BLaER1 (cell line): ENCODE data around the gene CDH4.

Experiments used
- H3K27ac ChIP-seq: shearing (Covaris generic); formaldehyde crosslinking; 2 replicates; pipeline ENCODE4 v1.8.1; 2022
- H3K27me3 ChIP-seq: shearing (Covaris generic); formaldehyde crosslinking; 2 replicates; pipeline ENCODE4 v1.8.1; 2022
- H3K36me3 ChIP-seq: shearing (Covaris generic); formaldehyde crosslinking; 2 replicates; pipeline ENCODE4 v1.8.1; 2022
- H3K4me1 ChIP-seq: shearing (Covaris generic); formaldehyde crosslinking; 2 replicates; pipeline ENCODE4 v1.8.1; 2022
- H3K4me2 ChIP-seq: shearing (Covaris generic); formaldehyde crosslinking; 2 replicates; pipeline ENCODE4 v1.8.1; 2022
- H3K4me3 ChIP-seq: shearing (Covaris generic); formaldehyde crosslinking; 2 replicates; pipeline ENCODE4 v1.8.1; 2022
- H3K9ac ChIP-seq: shearing (Covaris generic); formaldehyde crosslinking; 2 replicates; pipeline ENCODE4 v1.8.1; 2022
- H3K9me3 ChIP-seq: shearing (Covaris generic); formaldehyde crosslinking; 2 replicates; pipeline ENCODE4 v1.8.1; 2022
- H4K20me1 ChIP-seq: shearing (Covaris generic); formaldehyde crosslinking; 2 replicates; pipeline ENCODE4 v1.8.1; 2022
- Cebpa-rat ChIP-seq: shearing (Covaris generic); IDR thresholded peaks from 2 replicates; pipeline ENCODE4 v1.8.1; 2022

CDH4 gene

DNA sequence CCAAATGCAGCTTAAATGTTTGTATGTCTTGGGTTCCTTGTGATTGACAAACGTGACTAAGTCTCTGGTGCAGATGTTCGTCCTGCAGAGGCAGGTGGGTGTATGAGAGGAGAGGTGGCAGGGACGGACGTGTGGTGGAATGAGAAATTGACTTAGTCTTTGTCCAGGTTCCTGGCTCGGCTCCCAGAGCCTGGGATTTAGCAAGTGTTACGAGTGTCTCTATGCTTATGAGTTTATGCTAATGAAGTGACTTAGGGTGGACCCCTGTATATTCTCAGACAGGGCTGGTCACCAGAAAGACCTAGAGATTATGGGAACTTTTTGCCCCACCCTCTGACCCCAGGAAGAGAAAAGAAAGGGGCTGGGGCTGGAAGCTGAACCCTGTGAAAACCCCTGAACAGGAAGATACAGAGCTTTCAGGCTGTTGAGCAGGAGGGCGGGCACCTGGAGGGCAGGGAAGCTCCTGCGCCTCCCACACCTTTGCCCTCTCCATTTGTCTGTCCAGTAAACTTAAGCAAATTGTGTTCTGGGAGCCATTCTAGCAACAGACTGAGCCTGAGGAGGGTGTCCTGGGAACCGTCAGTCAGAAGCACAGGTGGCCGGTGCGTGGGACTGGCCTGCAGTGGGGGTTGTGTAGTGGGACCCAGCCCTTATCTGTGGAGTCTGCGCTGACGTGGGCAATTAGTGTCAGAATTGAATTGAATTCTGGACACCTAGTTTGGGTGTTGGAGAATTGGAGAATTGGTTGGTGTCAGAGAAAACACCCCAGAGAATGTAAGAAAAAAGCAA lies 362.1 kb downstream of the CDH4 start:
- Histone ChIP-seq H3K9me3 (peaks cover 28% of the 10 kb centered on the region), H3K9ac (no peak overlapping the region), H3K4me2 (no peak overlapping the region), H3K4me1 (peaks cover 16% of the 10 kb centered on the region), H3K27ac (no peak overlapping the region), H3K27me3 (no peaks in the 10 kb centered on the region), H3K36me3 (no peaks in the 10 kb centered on the region), H3K4me3 (no peak overlapping the region), H4K20me1 (no peaks in the 10 kb centered on the region)
- TF ChIP-seq Cebpa-rat: no peak

DNA sequence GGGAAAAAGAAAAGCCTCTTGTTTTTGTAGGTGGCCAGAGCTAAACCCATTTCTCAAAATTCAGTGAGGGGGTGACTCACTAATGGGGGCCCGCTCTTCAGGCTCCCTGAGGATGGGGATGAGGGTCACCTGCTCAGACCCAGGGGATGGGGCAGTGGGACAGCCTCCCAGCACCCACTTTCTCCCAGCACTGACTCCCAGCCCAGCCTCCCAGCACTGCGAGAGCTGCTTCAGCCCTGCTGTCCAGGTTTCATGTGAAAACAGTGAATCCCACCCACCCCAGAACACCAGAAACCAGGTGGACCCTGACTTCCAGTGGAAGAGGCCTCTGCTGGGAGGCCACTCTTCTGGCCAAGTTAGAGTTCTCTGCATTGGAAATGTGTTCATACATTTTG lies 362.6 kb downstream of the CDH4 start:
- TF ChIP-seq Cebpa-rat: no peak
- Histone ChIP-seq H3K9me3 (peaks cover 28% of the 10 kb centered on the region), H3K9ac (no peak overlapping the region), H3K27ac (no peak overlapping the region), H3K4me3 (no peak overlapping the region), H4K20me1 (no peaks in the 10 kb centered on the region), H3K36me3 (no peaks in the 10 kb centered on the region), H3K27me3 (no peaks in the 10 kb centered on the region), H3K4me1 (peaks cover 16% of the 10 kb centered on the region), H3K4me2 (no peak overlapping the region)

DNA sequence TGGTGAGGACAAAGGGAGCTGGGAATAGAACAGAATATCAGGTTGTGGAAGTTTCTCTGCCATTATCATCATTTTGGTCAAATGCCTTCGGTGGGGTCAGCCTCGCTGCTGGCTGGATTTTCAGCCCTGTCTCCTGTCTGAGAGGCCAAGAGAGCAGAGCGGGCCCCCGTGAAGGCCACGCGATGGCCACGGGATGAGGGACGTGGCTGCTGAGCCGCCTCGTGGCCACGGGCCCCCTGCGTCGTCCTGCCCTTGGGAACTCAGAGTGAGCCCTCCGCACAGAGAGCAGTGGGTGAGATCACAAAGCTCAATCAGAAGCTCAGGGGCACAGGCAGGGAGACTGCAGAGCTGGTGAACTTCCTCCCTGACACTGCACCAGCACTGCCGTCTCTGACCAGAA lies 363.7 kb downstream of the CDH4 start:
- Histone ChIP-seq H3K4me3 (no peak overlapping the region), H3K4me1 (peaks cover 16% of the 10 kb centered on the region), H3K27me3 (no peaks in the 10 kb centered on the region), H3K36me3 (no peaks in the 10 kb centered on the region), H3K4me2 (peak overlapping the region; percentile 67), H4K20me1 (no peaks in the 10 kb centered on the region), H3K27ac (0 out of 2 replicates have a peak overlapping the region, but pooled peaks have one; percentile 18), H3K9me3 (peaks cover 28% of the 10 kb centered on the region), H3K9ac (no peak overlapping the region)
- no peak for TF ChIP-seq Cebpa-rat

DNA sequence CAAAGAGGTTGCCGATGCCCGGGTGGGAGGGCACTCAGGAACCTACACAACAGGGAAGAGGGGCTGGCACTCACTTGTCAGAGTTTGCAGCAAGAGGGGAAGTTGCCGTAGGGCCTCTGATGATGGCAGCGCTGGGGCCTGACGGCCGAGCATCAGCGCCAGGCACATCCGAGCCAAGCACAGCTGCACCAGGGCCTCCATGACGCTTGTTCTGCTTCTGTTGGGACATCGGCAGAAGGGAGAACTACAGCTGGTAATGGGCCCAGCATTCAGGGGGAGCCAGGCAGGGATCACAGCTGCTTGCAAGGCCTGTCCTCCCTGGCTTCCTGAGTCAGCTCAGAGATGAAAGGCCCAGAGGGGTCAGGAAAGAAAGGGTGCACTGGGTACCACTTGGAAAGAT lies 367.7 kb downstream of the CDH4 start:
- Histone ChIP-seq H3K4me2 (no peak overlapping the region), H3K27ac (no peak overlapping the region), H3K9ac (no peak overlapping the region), H3K27me3 (no peaks in the 10 kb centered on the region), H3K9me3 (peaks cover 20% of the 10 kb centered on the region), H3K4me3 (no peak overlapping the region), H3K4me1 (peaks cover 44% of the 10 kb centered on the region), H3K36me3 (no peaks in the 10 kb centered on the region), H4K20me1 (no peaks in the 10 kb centered on the region)
- TF ChIP-seq Cebpa-rat: no peak

DNA sequence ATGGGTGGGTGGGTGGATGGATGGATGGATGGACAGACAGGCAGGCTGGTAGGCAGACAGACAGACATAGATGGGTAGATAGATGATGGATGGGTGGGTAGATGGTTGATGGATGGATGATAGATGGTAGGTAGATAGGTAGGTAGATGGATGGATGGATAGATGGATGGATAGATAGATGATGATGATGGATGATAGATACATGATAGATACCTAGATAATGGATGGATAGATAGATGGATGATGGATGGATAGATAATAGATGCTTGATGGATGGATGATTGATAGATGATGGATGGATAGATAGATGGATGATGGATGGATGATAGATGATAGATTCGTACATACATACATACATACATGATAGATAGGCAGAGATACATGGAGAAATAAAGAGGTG lies 368.1 kb downstream of the CDH4 start:
- TF ChIP-seq Cebpa-rat: no peak
- no peaks in the 10 kb centered on the region for H3K27me3 ChIP-seq
- H3K4me1 ChIP-seq: peaks cover 47% of the 10 kb centered on the region
- H3K4me3 ChIP-seq: no peak overlapping the region
- H3K9ac ChIP-seq: no peak overlapping the region
- H4K20me1 ChIP-seq: no peaks in the 10 kb centered on the region
- H3K4me2 ChIP-seq: no peak overlapping the region
- no peak overlapping the region for H3K27ac ChIP-seq
- peaks cover 20% of the 10 kb centered on the region for H3K9me3 ChIP-seq
- H3K36me3 ChIP-seq: no peaks in the 10 kb centered on the region

DNA sequence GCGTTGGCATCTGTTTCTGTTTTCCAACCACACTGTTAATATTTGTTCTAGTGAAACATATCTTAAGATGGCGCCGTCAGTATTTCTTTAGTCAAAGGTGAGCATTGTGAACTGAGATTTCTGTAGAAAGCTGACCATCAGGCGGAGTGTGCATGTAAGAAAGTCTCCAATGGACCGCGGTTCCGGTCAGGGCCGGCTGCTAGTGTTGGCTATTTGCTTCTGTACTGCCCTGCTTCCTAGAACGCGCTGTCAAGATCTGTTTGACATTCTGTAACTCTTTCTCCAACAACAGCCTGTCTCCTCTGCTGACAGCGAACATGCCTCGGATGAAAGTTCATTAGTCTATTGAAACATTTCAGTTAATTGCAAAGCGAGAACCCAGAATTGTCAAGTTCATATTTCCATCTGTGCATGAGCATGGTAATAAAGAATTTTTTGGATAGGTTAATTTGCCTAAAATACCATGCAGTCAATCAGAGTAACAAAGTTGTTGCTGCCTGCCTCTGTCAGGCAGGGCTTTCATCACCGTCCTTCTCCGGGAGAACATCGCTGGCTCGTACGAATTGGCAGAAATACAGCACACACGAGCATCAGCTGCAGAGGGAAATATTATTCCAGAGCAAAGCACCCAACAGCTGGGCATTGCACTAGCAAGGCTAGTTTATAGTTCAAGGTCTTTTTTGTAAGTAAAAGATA lies 369.1 kb downstream of the CDH4 start:
- Histone ChIP-seq H3K9ac (no peak overlapping the region), H3K4me1 (peaks cover 36% of the 10 kb centered on the region), H3K27me3 (no peaks in the 10 kb centered on the region), H3K9me3 (peaks cover 20% of the 10 kb centered on the region), H3K27ac (no peak overlapping the region), H3K4me3 (no peak overlapping the region), H3K4me2 (no peak overlapping the region), H3K36me3 (no peaks in the 10 kb centered on the region), H4K20me1 (0 out of 2 replicates have a peak, but pooled peaks cover 4% of the 10 kb centered on the region)
- TF ChIP-seq Cebpa-rat: no peak

DNA sequence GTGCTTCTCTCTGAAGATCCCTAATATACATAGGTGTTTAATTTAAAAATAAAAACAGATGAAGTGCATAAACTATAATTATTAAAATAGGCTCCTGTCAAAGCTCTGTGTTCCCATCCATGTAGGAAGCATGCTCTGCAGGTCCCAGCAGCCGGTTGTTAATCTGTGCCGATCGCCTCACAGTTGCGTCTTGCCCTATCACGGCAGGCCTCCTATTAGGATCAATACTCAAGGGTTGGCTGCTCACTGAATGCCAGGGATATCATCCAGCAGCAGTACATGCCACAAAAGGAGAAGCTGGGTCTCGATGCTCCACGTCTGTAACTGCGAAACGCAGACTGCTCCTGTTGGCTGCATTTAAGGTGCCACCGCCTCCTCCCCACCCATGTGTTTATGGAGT lies 369.8 kb downstream of the CDH4 start:
- H3K4me2 ChIP-seq: peak overlapping the region; percentile 76; the same call in 1 of the 2 replicates
- no peak for TF ChIP-seq Cebpa-rat
- H3K27me3 ChIP-seq: no peaks in the 10 kb centered on the region
- H3K9me3 ChIP-seq: peaks cover 20% of the 10 kb centered on the region
- 0 out of 2 replicates have a peak, but pooled peaks cover 6% of the 10 kb centered on the region for H4K20me1 ChIP-seq
- H3K27ac ChIP-seq: no peak overlapping the region
- H3K4me1 ChIP-seq: peaks cover 31% of the 10 kb centered on the region
- no peak overlapping the region for H3K4me3 ChIP-seq
- no peak overlapping the region for H3K9ac ChIP-seq
- no peaks in the 10 kb centered on the region for H3K36me3 ChIP-seq

DNA sequence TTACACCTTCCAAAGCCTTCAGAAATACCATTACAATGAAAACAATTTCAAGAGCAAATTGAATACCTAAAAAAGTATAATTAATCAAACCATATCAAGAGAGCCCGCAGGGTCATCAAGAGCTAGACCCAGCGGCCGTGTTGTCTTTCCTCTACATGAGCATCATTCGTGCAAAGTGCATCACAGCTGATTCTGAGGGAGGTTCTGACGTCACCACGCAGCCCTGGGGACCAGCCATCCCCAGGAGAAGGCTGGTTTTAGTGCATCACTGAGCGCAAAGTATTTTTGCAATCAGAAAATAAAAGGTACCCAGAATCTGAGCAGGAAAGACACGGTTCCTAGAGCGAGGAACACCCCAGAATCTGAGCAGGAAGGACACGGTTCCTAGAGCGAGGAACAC lies 371.4 kb downstream of the CDH4 start:
- H3K27ac ChIP-seq: no peak overlapping the region
- no peak for TF ChIP-seq Cebpa-rat
- H4K20me1 ChIP-seq: 0 out of 2 replicates have a peak, but pooled peaks cover 6% of the 10 kb centered on the region
- no peak overlapping the region for H3K9ac ChIP-seq
- H3K4me2 ChIP-seq: peak overlapping the region; percentile 76
- H3K4me1 ChIP-seq: peaks cover 45% of the 10 kb centered on the region
- H3K36me3 ChIP-seq: no peaks in the 10 kb centered on the region
- no peak overlapping the region for H3K4me3 ChIP-seq
- H3K27me3 ChIP-seq: no peaks in the 10 kb centered on the region
- H3K9me3 ChIP-seq: peaks cover 5% of the 10 kb centered on the region

DNA sequence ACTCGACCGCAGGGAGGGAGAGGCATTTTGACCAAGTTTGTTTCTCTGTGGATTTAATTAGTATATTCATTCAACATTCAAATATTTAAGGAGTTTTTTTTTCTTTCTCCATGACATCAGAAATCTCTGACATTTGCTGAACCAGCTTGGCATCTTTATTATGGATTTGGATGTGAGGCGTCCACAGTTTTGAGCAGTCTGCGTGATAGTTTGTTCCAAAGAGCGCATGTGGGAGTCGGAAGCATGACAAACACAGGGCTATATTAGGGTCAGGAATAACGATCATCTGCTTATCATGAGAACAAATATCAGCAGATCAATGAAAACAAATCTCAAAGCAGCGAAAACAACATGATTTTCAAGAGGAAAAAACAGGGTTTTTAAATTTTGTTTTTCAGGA lies 373.2 kb downstream of the CDH4 start:
- TF ChIP-seq Cebpa-rat: no peak
- no peaks in the 10 kb centered on the region for H3K36me3 ChIP-seq
- H3K4me3 ChIP-seq: no peak overlapping the region
- H3K9me3 ChIP-seq: no peaks in the 10 kb centered on the region
- no peak overlapping the region for H3K27ac ChIP-seq
- peak overlapping the region; percentile 76; the same call in 1 of the 2 replicates for H3K4me2 ChIP-seq
- H3K27me3 ChIP-seq: no peaks in the 10 kb centered on the region
- H3K9ac ChIP-seq: no peak overlapping the region
- H3K4me1 ChIP-seq: peaks cover 63% of the 10 kb centered on the region
- H4K20me1 ChIP-seq: 0 out of 2 replicates have a peak, but pooled peaks cover 6% of the 10 kb centered on the region

DNA sequence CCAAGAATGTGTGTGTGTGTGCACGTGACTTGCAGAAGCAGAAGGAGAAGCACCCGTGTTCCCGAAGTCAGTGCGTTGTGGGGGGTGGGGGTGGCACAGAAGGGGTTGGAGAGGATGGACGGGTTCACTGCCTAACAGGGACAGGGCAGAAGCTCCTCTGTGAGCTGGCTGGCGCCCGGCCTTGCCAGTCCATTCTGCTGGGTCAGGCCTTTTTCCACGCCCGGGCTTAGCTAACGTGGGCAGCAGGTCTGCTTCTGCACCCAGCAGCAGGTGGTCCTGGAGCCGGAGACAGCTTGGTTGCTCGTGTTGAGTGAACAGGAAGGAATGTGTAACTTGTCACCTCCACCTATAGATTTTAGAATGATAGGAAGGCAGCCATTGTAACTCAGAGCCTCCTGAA lies 374.4 kb downstream of the CDH4 start:
- no peaks in the 10 kb centered on the region for H3K9me3 ChIP-seq
- H3K27ac ChIP-seq: no peak overlapping the region
- no peak overlapping the region for H3K4me2 ChIP-seq
- peaks cover 70% of the 10 kb centered on the region for H3K4me1 ChIP-seq
- no peak overlapping the region for H3K9ac ChIP-seq
- no peak overlapping the region for H3K4me3 ChIP-seq
- H3K36me3 ChIP-seq: no peaks in the 10 kb centered on the region
- 0 out of 2 replicates have a peak, but pooled peaks cover 6% of the 10 kb centered on the region for H4K20me1 ChIP-seq
- TF ChIP-seq Cebpa-rat: no peak
- no peaks in the 10 kb centered on the region for H3K27me3 ChIP-seq
